GM19025 (cell line): ENCODE data around the gene APPBP2.
"Not testable (repeated sequence)": the region's sequence is repeated elsewhere in the genome, so short reads cannot be mapped to it uniquely, and the experiment has no call there.

Source experiments
- ATAC-seq: cut with Tn5 transposase; IDR thresholded peaks from one replicate; pipeline ENCODE4 v1.9.1; 2021; ENCODE audit warnings: mild to moderate bottlenecking, low read depth, moderate library complexity; ENCODE audit not compliant: unreplicated experiment

The APPBP2 gene

DNA sequence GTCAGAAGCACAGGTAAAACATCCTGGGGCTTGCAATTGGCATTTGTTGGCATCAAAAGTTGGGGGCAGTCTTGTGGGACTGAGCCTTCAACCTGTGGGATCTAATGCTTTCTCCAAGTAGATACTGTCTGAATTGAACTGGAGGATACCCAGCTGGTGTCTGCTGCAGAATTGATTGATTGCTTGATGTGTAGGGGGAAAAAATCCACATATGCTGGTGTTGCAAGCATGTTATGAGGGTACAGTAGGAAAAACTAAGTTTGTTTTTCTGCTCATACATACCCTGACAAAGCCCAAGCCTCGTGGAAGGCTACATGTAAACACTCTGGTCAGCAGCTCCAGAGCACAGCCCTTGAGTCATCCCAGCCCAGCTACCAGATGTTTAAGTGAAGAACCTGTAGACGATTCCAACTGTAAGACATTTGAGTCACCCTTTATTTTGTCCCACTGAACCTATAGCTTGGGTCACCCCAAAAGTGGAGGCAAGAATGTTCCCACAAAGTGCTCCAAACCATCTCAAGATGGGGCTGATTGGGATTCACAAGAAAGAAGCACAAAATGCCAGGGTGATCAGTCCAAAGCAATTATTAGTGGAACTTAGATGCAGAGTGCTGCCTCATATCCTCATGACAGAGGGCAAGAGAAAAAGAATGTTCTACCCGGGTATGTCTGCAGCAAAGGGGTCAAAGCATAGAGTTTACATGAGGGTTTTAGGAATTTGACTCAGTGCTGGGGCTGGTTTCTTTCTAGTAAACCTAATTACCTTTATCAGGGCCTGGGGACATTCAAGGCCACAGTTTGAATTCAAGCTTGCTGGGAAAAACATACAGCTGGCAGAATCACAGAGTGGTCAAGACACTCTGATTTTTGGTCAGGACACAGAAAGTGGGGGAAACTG is 9.6 kb upstream of the APPBP2 start:
- ATAC-seq: no peak

DNA sequence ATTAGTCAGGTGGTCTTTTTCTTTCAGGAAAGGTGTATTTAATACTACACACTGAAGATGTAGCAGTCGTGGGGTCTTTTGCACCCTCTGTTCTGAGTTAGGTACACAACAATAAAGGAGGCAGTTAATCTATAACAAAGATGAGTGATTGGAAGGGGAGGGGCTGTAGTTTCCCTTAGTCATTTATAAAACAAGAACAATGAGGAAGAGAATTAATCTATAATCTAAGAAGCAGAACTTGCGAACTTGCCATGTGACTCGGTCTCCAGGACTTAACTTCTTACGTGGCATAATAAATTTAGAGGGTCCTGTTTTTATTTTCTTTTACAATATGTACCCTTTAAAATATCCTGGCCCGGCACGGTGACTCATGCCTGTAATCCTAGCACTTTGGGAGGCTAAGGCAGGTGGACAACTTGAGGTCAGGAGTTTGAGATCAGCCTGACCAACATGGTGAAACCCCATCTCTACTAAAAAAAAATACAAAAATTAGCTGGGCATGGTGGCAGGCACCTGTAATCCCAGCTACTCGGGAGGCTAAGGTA is 8.6 kb upstream of the APPBP2 start:
- no peak for ATAC-seq

DNA sequence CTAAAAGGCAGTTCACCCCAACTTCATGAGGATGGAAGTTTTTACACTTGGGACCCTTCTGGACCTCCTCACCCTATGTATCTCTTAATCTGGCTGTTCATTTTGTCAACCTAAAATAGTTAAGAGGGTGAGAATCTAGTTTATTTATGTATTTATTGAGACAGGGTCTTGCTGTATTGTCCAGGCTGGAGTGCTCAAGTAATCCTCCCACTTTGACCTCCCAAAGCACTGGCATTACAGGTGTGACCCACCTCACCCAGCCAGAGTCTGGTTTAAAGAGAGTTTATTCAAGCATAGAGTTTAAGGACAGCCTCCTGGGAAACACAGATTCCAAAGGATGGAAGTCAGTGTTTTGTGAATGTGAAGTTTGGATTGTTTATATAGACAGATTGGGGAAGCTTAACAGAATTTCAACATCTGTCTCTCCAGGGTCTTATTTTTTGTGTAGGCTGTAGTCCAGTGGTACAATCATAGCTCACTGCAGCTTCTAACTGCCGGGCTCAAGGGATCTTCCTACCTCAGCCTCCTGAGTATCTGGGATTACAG is 8.0 kb upstream of the APPBP2 start:
- no peak for ATAC-seq

DNA sequence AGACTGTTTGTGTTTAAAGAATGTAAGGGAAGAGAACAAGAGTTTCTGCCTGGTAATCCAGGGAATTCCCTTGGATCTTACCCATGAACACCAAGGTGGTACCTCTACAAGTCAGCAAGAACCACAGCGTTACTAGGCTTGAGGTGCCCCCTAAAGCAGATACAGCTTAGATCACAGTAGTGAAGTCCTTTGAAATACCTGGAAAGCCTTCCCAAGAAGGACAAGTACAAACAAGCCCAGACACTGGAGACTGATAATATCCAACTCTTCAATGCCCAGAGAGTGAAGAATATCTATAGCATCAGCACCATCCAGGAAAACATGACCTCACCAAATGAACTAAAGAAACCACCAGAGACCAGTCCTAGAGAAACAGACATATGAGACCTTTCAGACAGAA is 3.8 kb upstream of the APPBP2 start:
- ATAC-seq: no peak

DNA sequence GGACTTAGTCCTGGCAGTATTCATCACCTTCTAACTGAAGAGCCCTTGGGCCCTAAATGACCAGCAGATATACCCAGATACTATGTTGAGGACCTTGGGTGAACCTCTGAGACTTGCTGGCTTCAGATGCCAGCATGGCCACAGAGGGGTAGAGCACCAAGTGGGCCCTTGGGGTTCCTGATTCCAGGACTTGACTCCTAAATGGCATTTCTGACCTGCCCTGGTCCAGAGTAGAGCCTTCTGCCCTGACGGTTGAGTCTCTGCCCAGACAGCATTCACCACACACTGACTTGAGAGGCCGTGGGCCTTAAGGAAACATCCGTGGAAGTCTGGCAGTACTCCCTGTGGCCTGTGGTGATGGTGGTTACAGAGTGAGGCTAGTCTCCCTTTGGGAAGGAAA is 2.8 kb upstream of the APPBP2 start:
- no peak for ATAC-seq

DNA sequence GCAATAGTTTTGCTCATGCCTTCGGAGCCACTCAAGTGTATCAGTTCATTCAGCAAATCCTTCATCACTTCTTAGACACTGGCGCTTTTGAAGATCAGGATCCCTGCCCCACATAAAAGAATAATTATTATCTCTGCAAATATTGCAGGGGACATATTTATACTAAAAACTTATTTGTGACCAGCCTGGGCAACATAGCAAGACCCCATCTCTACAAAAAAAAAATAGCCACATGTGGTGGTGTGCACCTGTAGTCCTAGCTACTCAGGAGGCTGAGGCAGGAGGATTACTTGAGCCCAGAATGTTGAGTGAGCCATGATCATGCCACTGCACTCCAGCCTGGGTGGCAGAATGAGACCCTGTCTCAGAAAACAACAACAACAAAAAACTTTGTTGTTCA is 1.7 kb upstream of the APPBP2 start:
- no peak for ATAC-seq

DNA sequence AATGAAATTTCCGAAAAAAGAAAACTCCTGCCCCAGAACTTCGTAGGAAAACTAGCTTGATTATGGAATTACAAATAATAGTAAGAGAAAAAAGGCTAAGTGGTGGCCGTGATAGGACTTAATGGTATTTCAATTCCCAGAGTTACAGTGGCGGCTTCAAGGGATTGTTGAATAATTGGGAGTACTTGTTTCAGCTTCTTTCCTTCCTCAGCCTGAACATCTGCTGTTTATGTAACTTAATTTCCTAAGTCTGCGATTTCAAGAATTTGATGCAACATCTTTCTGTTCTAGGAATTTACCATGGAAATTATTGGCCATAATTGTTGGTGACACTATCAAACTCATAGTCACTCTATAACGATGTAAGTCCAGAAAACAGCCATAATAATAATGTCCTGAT is 684 bp upstream of the APPBP2 start:
- no peak for ATAC-seq

DNA sequence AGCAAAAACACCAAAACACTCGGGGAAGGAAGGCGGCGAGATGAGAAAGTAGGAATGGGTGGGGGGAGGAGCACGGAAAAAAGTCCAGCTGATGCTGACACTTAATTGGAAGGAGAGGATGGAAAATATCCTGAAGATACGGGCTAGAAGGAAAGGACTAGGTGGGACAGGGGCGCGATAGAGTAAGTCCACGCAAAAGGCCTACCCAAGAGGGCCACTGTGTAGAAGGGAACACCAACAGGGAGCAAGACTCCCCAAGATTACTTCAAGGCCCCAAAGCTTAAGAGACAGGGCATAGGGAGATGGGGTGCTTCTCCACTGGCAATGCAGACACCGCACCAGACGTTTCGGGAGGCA is 736 bp downstream of the APPBP2 start:
- no peak for ATAC-seq

DNA sequence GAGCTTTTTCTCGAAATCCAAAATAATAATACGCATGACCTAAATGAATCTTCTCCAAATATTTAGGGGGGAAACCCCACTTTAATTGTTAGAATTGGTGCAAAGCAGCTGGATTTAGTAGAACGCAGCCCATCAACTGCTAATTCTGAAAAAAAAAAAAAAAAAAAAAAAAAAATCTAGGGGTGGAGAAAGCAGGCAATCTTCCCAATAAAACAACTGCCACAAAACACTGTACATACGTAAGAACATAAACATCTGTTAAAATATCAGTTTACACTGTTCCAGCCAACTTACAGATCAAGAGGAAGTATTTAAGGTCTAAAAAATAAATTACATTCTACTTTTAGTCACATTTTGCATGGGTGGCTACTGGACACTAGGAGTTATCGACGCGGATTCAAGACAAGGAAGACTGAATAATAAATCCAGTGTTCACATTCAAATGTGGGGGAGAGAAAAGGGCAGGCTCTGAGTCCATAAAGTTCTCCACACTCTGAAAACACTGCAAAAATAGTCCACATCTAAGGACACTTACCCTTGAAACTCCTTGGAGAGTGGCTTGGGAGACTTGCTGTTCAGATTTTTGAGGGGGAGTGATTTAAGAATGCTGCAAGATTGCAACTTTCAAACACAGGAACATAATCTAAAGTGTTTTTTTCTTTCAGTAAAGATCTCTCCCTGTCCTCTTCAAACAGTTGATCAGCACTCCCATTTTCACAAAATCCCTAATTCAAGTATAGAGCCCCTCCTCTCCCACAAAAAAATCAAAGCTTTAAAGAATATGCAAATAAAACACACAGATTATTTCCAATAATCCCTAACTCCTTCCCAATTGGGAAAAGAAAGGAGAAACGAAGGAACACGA is 1.3 kb downstream of the APPBP2 start:
- no peak for ATAC-seq

DNA sequence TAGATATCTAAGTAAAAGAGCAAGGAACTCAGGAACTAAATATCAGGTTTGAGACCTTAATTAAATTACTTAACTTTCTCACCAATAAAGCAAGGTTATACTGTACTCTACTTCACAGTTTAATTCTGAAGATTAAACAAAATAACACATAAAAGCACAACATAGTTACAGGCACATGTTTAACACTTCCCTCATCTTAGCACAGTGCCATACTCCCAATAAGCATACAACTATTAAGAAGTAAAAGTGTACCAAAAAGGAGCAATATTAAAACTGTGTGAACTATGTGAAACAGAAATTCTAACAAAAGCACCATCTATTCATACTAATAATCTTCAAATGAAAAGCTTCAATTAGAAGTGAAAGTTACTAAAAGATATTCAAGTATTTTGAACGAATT is 2.2 kb downstream of the APPBP2 start:
- no peak for ATAC-seq

DNA sequence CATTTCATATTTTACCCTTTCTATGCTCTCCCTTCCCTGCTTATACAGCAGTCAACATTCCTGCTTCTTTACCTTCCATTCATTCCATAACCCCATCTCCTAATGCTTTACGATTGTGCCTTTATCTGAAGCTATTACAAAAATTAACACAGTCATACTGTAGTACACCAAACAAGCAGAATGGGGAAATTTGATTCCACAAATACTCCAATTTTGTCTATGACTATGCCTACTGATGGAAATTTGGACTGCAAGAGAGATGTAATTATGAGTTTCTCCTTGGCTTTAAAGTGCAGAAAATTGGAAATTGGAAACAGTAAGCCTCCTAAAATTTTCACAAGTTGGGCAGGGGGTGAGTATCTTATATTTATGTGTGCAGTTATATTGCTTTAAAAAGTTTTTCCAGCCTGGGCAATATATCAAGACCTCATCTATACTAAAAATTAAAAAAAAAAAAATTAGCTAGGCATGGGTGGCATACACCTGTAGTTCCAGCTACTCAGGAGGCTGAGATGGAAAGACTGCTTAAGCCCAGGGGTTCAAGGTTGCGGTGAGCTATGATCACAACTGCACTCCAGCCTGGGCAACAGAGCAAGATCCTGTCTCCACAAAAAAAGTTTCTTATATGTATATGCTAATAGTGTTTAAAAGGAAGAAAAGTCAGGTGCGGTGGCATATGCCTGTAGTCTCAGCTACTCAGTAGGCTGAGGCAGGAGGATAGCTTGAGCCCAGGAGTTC is 3.0 kb downstream of the APPBP2 start:
- no peak for ATAC-seq

DNA sequence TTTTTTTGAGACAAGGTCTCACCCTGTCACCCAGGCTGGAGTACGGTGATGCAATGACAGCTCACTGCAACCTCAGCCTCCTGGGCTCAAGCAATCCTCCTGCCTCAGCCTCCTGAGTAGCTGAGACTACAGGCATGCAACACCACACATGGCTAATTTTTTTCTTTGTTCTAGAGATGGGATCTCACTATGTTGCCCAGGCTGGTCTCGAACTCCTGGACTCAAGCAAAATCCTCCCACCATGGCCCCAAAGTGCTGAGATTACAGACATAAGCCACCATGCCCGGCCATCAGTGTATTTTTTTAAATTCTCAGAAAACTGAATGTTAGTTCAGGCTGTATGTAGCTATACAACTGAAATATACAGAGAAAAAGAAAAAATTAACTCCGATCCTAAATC is 6.2 kb downstream of the APPBP2 start:
- ATAC-seq: no peak

DNA sequence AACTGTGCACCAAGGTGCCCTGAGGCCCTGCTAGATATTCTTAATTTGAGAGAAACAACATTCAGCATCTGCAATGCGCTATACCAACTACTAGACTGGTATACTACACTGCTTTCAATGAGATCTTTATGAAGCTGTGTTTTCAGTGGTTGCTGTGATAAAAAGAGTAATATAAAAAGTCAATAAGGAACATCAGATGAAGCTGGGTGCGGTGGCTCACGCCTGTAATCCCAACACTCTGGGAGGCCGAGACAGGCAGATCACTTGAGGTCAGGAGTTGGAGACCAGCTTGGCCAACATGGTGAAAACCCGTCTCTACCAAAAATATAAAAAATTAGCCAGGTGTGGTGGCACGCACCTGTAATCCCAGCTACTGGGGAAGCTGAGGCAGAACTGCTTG is 10.4 kb downstream of the APPBP2 start:
- ATAC-seq: not testable (repeated sequence)

DNA sequence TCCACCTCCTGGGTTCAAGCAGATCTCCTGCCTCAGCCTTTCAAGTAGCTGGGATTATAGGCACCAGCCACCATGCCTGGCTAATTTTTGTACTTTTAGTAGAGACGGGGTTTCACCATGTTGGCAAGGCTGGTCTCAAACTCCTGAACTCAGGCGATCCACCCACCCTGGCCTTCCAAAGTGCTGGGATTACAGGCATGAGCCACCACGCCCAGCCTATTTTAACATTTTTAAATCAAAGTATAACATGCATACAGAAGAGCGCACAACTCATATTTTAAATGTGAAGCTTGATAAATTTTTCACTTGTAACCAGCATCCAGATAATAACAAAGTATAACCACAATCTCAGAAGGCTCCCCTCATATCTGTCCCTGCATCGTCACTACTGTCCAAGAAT is 10.8 kb downstream of the APPBP2 start:
- not testable (repeated sequence) for ATAC-seq

DNA sequence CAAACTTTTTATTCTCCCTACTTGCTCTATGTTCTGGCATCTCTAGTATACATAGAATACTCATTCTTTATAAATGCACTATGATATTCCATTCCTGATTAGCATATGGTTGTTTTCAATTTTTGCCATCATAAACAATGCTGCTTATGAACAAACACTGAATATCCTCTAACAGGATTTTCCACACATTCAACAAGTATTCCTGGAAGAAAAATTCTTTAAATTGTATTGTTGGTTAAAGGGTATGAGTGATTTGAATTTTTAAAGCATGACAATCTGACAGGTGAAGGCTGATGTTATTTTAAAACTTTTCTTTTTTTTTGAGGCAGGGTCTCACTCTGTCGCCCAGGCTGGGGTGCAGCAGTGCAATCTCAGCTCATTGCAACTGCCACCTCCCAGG is 11.5 kb downstream of the APPBP2 start:
- no peak for ATAC-seq

DNA sequence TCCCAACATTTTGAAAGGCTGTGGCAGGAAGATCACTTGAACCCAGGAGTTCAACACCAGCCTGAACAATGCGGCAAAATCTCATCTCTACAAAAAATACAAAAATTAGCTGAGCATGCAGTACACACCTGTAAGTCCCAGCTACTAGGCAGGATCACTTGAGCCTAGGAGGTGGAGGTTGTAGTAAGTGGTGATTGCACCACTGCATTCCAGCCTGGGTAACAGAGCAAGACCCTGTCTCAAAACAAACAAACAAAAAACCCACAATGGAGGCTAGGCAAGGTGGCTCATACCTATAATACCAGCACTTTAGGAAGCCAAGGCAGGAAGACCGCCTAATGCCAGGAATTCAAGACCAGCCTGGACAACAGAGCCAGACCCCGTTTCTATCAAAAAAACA is 12.0 kb downstream of the APPBP2 start:
- ATAC-seq: no peak

DNA sequence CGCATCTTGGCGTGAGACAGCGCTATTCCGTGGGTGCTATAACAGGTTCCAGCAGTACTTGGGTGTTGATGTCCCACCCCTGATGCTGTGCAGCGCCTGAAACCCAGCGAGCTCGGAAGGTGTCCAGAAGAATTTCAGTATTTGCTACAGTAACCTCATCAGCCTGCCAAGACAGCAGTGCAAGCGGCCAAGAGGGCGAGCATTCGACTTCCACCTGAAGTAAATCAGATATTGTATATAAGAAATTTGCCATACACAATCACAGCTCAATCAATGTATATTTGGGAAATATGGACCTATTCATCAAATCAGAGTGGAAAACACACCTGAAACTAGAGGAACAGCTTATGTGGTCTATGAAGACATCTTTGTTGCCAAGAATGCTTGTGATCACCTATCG is 13.0 kb downstream of the APPBP2 start:
- no peak for ATAC-seq

DNA sequence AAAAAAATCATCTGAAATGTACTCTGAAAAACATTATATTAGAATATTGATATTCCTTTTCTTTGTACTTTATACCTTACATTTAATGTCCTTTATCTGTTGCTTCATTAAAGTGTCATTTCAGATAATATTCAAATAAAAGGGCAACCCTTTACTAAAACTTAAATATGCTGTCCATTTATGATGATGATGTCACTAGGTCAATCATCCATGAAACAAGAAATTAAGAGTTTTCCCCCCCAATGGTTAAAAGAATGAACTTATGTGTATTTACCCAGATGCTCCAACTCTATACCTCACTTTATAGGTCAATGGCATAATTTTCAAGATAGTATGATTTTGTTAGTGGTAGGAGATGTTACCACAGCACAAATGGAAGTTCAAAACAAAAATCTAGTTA is 15.3 kb downstream of the APPBP2 start:
- ATAC-seq: no peak

DNA sequence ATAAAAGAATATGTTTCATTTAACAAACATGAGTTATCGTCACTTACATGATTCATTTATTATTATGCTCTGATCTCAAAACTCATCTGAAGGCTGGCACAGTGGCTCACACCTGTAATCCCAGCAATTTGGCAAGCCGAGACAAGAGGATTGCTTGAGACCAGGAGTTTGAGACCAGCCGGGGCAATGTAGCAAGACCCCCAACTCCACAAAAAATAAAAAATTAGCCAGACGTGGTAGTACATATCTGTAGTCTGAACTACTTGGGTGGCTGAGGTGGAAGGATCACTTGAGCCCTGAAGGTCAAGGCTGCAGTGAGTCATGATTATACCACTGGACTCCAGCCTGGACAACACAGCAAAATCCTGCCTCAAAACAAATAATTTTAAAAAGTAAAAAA is 16.0 kb downstream of the APPBP2 start:
- ATAC-seq: no peak

DNA sequence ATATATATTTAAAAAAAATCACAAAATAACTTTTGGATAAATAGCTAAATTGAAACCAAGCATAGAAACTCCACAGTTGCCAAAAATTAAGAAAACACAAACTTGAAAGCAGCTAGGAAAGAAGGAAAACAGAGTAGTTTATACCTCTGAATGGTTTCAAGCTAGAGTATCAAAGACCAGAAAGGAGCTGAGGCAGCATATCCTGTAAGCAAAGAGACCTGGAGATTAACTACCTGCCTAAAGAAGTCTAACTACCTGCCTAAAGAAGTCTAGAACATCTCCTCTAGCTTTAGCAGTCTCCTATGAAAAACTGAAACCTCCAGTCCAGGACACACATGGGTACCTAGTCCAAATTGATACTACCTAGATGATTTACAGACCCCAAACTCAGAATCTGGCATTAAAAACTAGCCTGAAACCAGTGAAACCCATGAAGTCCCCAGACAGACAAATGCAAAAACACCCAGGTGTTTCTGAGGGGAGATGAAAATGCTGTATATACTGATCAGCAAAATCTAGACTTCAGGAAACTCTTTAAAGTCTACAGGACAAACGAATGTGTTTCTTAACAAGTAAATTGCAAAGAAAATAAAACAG is 17.6 kb downstream of the APPBP2 start:
- ATAC-seq: no peak
